ENCODE measurements around the gene CCDC183.

DNA sequence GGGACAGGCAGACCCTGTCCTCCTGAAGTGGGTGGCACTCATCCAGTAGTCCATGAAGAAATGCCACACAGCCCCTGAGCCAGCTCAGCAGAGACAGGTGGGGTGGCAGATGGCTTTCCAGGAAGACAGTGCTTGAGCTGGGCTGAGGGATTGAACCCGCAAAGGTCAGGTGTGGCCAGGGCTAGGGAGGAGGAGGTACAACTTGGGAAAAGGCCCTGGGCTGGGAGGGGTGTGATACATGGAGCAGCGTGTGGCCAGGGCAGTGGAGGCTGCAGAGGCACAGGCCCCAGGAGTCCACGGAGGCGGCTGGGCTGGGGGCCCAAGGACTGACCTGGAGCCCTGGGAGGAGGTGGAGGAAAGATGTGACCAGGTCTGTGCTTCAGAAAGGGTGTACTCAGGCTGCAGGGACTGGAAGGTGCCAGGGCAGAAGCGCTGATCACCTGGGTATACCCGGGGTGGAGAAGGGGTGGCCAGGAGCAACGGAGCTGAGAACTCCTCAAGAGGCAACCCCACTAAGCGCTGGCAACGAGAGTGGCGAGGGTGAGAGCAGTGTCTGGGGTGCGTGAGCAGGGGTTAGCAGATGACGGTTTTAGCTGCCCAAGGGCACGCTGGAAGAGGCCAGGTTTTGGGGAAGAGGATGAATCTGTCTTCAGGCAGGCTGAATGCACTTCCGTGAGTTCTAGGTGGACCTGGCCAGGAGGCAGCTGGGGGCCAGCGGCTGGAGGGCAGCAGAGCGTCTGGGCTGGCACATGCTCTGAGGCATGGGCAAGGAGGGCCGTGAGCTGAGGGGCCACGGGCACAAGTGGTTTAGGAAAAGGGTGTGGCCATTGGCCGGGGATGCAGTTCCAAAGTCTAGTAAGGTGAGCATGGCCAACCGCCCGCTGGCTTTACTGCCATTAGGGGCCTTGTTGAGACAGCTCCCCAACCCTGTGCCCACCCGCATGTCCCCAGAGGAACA is 7.7 kb downstream of the CCDC183 start:
- TF ChIP-seq, protein P1, sequence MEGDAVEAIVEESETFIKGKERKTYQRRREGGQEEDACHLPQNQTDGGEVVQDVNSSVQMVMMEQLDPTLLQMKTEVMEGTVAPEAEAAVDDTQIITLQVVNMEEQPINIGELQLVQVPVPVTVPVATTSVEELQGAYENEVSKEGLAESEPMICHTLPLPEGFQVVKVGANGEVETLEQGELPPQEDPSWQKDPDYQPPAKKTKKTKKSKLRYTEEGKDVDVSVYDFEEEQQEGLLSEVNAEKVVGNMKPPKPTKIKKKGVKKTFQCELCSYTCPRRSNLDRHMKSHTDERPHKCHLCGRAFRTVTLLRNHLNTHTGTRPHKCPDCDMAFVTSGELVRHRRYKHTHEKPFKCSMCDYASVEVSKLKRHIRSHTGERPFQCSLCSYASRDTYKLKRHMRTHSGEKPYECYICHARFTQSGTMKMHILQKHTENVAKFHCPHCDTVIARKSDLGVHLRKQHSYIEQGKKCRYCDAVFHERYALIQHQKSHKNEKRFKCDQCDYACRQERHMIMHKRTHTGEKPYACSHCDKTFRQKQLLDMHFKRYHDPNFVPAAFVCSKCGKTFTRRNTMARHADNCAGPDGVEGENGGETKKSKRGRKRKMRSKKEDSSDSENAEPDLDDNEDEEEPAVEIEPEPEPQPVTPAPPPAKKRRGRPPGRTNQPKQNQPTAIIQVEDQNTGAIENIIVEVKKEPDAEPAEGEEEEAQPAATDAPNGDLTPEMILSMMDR (conservative IDR thresholded peaks at IDR 0.05; ENCODE audit: low read depth, low read length): no peak
- TF ChIP-seq CEBPB (IDR thresholded peaks at IDR 0.05; ENCODE audit: low read depth, low read length): no peak
- TF ChIP-seq CHD1 (IDR thresholded peaks at IDR 0.05; ENCODE audit: low read depth, low read length): no peak
- TF ChIP-seq SMC3 (IDR thresholded peaks at IDR 0.05; ENCODE audit: low read depth, low read length): no peak
- TF ChIP-seq POLR2A (IDR thresholded peaks at IDR 0.05; ENCODE audit: low read depth, low read length): no peak
- TF ChIP-seq MXI1 (IDR thresholded peaks at IDR 0.05; ENCODE audit: borderline replicate concordance, low read depth, low read length): no peak
- no peak for TF ChIP-seq MAFK (IDR thresholded peaks at IDR 0.05; ENCODE audit: low read depth, low read length)
